HG03460 (cell line): ENCODE results near the gene PRPS1.
"Not testable (repeated sequence)": the region's sequence is repeated elsewhere in the genome, so short reads cannot be mapped to it uniquely, and the experiment has no call there.

Experiments used
- ATAC-seq: cut with Tn5 transposase; IDR thresholded peaks from one replicate; pipeline ENCODE4 v1.9.1; 2021; ENCODE audit not compliant: unreplicated experiment

Gene PRPS1

GRCh38 chrX:107629540-107629909 lies 1.2 kb downstream of the PRPS1 start:
- ATAC-seq = no peak

DNA sequence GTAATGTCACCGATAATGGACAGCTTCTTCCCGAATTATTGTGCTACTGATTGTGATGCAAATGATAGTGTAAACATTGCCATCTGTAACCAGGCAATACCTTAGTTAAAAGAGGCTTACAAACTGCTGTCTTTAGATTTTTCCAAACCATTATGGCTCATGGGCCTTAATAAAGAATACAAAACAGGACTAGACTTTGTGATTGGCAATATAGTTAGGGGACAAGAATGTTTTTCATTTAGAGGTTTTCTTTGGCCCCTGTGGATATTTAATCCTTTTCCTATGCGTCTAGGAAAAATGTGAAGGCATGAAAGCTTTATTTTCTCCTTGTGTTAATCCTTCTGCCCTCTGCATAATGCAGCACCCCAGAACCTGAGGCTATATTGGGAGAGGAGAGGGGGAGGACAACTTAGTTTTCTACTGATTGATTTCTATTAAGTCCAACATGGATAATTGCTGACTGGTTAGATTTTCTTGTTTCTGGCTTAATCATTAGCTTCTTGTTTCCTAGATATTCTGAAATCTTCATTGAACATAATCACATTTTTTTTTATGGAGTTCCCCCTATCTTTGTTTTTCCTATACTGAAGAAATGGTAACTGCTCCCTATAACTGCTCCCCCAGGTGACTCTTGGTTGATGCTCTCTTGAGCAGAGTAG lies 1.9 kb downstream of the PRPS1 start:
- ATAC-seq = no peak

- no peak for ATAC-seq
Measured at GRCh38 chrX:107632346-107632745, 4.0 kb downstream of the PRPS1 start.

- no peak for ATAC-seq
Measured at GRCh38 chrX:107646735-107647134, 18.4 kb downstream of the PRPS1 start.

DNA sequence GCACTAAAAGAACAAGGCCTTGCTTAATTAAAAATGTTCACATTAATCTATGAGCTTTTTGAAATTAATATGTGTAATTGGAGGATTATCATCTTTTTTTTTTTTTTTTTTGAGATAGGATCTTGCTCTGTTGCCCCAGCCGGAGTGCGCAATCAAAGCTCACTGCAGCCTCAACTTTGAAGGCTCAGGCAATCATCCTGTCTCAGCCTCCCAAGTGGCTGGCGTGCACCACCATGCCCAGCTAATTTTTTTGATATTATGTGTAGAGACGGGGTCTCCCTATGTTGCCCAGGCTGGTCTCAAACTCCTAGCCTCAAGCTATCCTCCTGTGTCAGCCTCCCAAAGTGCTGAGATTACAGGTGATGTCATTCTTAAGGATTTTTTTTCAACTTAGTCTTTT lies 20.0 kb downstream of the PRPS1 start:
- ATAC-seq = no peak

- ATAC-seq = no peak
Measured at GRCh38 chrX:107654566-107654871, 26.2 kb downstream of the PRPS1 start.

DNA sequence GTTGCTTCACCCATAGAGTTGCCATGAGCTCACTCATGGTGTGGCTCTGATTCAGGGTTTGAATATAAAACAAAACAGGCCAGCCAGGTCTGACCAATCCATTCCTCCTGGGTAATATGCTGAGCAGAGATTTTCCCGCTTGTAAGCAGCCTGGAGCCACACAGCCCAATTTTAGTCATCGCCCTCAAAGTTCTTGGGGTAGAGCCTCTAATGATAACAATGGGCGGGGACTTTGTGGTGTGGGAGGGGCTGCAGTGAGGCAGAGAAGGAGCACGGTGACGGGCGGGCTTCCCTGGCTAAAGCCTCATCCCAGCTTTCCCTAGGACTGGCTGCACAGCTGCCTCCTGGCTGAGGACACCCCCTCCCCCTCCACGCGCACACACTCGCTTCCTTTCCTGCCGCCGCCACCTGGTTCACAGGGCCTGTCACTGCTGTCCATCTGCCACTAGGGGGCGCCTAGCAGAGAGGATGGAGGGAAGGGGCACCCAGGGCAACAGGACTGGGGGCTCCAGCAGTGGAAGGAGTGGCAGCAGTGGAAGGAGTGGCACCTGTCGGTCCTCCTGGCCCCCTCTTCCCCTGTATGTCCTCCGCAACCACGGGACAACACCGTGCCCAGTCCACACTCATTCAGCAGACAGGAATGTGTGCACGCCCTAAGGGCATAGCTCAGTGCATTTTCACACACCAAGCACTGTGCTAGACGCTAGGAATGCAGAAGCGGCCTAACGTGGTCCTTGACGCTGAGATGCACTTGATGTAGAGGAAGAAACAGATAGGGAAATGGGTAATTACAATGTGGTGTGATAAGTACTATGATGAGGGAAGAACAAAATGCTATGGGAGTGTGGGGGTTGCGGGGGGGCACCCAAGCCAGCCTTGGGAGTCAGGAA lies 26.8 kb downstream of the PRPS1 start:
- ATAC-seq = peak; percentile 78

GRCh38 chrX:107656978-107657377 lies 28.7 kb downstream of the PRPS1 start:
- no peak for ATAC-seq

GRCh38 chrX:107658660-107659059 lies 30.4 kb downstream of the PRPS1 start:
- no peak for ATAC-seq

- ATAC-seq = no peak
Measured at GRCh38 chrX:107659286-107659685, 31.0 kb downstream of the PRPS1 start.

GRCh38 chrX:107659768-107660167 lies 31.5 kb downstream of the PRPS1 start:
- ATAC-seq = no peak

DNA sequence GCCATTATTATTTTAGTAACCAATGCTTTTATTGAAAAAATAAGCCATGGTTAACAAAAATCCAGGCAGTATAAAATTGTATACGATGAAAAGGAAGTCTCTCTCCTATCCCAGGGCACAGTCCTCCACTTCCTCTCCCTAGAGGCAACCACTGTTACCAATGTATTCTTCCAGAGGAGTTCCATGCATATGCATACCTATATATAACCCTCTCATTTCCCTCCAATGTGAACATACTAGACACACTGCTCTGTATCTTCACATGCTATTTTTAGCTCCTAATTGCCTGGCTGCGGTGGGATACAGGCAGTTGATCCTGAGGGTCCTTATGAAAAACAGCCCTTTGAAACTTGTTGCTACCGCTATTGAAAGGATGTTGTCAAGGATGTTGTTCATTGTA lies 33.8 kb downstream of the PRPS1 start:
- no peak for ATAC-seq

DNA sequence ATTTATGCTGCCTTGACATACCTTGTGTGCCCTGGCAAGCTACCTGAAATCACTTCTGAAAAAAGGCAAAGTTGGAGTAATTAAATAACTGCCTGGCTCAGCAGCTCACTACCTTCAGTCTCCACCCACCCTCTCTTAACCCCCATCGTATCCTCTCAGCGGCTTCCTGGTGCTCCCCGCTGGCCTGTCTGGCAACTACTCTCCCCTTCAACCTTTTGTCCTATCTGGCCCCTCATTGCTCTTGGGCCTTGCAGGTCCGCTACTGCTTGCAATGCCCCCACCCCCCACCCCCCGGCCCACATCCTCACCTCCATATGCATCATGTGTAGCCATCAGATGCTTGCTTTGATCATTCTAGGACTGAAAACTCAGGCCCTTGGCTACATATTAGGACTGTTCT lies 34.5 kb downstream of the PRPS1 start:
- ATAC-seq = no peak

DNA sequence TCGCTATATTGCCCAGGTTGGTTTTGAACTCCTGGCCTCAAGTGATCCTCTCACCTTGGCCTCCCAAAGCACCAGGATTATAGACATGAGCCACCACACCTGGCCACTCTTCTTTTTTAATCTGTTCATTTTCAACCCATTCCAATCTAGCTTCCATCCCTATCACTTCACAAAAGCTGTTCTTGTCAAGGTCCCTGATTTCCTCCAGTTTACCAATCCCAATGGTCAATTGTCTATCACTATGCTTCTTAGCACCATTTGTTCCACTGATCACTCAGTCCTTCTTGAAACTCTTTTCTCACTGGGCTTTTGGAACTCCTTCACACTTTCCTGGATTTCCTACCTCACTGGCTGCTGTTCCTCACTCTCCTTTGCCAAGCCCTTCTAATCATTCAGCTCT lies 38.6 kb downstream of the PRPS1 start:
- ATAC-seq = no peak

DNA sequence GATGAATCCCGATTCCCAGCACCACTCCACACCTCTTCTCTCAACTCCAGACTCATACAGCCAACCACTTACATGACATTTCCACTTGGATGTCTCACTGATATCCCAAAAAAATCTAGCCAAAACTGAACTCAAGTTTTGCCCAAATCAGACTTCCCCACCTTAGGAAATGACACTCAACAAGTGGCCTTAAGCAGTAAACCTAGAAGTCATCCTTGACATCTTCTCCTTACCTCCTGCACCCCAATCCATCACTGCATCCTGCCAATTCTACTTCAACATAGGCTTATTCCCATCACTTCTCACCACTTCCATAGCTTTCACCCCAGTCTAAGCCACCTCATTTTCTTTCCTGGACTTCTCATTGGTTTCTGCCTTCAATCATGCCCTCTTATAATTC lies 39.1 kb downstream of the PRPS1 start:
- no peak for ATAC-seq

- not testable (repeated sequence) for ATAC-seq
Measured at GRCh38 chrX:107668710-107669109, 40.4 kb downstream of the PRPS1 start.

- ATAC-seq = no peak
Measured at GRCh38 chrX:107669261-107669660, 41.0 kb downstream of the PRPS1 start.

DNA sequence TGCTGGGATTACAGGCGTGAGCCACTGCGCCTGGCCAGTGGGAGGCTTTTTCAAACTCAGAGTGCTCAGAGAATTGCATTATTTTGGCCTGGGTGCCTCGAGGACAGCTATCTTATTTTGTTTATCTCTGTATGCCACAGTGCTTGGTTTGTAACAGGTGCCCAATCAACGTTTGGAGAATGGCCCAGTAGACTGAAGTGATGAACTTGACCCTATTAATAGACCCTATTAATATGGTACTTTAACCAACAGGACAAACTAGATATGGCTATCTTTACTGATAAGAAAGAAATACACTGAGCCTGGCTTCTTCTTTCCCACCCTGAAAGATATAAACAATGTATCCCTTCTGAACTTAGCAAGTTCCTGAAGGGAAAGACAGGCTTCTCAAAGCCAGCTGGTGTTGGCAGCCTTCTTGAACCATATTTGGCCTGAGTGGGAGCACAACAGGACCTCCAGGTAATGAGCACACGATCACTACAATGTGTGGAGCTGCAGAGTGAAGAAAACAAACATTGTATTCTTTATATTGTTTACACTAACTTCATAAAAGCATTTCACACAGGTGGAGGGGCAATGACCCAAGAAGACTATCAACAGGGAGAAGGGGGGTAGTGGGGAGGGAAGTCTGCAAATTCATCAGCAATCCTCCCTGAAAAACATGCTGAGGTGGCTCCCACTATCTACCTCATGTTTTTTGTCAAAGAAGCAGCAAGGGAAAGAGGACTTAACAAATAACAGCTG lies 41.7 kb downstream of the PRPS1 start:
- ATAC-seq = no peak

- not testable (repeated sequence) for ATAC-seq
Measured at GRCh38 chrX:107671256-107671655, 42.9 kb downstream of the PRPS1 start.

- peak; percentile 23 for ATAC-seq
Measured at GRCh38 chrX:107672955-107673378, 44.7 kb downstream of the PRPS1 start.

DNA sequence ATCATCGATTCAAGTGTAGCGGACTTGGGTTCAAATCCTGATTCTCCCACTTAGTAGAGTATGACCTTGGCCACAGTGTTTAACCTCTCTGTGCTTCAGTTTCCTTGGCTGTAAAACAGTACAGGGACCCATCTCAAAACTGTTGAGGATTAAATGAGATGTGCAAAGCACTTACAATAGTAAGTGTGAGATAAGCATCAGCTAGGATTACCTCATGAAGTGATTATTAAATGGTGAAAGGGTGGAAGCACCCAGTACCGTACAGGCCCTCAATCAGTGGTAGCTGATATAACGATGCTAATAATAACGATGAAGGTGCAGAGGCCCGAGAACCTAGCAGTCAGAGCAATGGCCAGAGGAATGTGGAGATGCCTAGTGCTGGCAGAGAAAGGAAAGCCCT lies 45.1 kb downstream of the PRPS1 start:
- ATAC-seq = no peak

DNA sequence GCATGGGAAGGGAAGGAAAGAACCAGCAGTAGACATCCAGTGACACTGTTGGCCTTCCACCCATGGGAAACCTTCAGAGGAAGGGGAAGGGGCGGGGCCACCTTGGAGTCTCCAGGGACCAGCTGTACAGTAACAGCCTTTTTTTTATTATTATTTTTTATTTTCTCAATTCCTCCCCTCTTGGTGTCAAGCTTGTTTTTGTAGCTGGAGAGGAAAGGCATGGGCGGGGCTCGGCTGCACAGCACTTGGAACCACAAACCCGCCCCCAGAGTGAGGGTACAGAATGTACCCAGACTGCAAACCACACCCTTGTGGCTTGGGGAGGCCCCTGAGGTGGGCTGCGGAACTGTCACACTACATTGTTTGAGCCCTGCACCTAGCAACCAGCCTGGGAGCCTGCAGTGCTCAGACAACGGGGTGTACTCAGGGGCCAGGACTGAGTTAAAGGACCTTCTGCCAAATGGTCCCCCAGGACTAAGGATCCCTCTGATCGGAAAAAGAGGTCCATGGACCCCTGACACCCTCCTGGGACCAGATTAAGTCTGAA lies 45.7 kb downstream of the PRPS1 start:
- ATAC-seq = peak; percentile 85
